Measurements from ENCODE around the gene NFIA. TPM values are rescaled to one million over a fixed set of nuclear protein-coding genes. Genes with fewer than 3 reads are reported as not detected.
A peak's percentile ranks its signal among the peaks of the same experiment; 100 is the strongest.

NFIA gene
- total RNA-seq, 1 experiment from 2014 or later: 12.3 TPM

DNA sequence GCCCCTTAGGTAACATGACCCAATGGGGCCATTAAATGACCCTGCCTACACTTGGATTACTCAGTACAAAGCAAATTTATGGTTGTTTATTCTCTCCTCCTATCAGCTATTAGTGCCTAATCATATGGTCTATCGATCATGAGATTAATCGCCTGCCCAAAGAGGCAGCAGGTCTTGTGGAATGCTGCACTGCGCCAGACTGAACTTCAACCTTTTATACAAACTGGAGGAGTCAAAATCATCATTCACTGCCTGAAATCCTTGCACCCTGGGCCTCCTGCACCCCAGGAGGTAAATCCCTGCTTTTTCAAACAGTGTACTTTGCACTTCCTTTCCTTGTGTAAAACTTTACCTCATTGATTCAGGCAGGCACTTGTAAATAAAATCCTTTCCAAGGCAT, 69.7 kb downstream of the NFIA start:
- DNase-seq (ENCODE audit: low spot score): no peak

GRCh38 chr1:61152469-61153105, 70.2 kb downstream of the NFIA start:
- no peak for DNase-seq (ENCODE audit: low spot score)

- no peak for DNase-seq (ENCODE audit: low spot score)
Observed at GRCh38 chr1:61156576-61157467, 74.5 kb downstream of the NFIA start.

GRCh38 chr1:61157468-61157987, 75.2 kb downstream of the NFIA start:
- DNase-seq (ENCODE audit: low spot score): peak; percentile 36

DNA sequence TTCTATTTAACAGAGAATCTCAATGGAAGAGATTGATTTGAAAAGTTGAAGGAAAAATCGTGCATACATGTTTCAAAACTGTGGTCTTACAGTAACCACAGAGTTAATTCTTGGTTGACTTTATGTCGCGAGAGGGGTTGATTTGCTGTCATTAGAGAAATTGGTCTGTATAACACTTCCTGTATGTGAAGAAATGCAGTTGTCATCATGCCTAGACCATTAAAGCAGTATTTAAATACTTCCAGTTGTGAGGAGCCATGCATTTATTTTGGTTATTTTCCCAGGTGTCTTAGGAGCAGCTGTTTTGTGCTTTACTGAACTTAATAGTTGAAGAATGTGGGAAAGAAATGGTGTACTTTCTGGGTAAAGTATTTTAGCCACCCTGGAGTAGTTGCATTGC, 76.2 kb downstream of the NFIA start:
- DNase-seq (ENCODE audit: low spot score): no peak

DNA sequence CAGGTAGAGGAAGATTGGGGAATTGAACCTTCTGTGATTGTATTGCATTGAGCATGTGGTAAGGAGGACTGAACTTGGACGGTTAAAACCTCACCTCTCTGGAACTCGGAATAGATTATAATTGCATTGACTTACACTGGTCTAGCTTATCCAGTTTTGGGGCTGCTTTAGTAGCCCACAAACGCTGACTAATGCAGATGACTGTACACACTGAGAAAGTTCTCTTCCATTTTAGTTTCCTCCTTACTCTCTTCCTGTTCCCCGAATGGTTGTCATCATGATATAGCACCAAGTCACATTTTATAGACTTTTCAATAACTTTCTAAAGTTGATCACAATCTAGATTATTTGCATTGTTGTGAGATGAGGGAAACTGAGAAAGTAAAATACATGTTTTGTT, 78.2 kb downstream of the NFIA start:
- no peak for DNase-seq (ENCODE audit: low spot score)

GRCh38 chr1:61162520-61163258, 80.3 kb downstream of the NFIA start:
- no peak for DNase-seq (ENCODE audit: low spot score)

DNA sequence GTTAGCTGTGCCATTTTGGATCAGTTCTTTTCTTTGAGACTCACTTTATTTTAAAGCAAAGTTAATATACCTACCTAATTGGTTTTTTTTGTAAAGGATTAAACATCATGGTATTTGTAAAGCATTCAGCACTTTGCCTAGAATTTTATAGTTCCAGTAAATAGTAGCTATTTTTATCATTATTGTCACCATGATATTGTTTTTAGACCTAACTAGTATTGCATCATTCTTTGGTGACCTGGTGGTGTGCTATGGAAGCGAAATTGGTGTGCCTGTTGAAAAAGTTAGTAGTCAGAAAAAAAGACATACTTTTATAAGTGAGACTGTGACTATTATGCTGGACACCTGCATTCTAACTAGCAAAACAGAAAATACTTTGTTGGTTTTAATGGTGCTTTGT, 81.0 kb downstream of the NFIA start:
- no peak for DNase-seq (ENCODE audit: low spot score)

- DNase-seq (ENCODE audit: low spot score): no peak
Observed at GRCh38 chr1:61165402-61165801, 83.0 kb downstream of the NFIA start.

GRCh38 chr1:61167309-61167708, 84.9 kb downstream of the NFIA start:
- DNase-seq (ENCODE audit: low spot score): no peak

DNA sequence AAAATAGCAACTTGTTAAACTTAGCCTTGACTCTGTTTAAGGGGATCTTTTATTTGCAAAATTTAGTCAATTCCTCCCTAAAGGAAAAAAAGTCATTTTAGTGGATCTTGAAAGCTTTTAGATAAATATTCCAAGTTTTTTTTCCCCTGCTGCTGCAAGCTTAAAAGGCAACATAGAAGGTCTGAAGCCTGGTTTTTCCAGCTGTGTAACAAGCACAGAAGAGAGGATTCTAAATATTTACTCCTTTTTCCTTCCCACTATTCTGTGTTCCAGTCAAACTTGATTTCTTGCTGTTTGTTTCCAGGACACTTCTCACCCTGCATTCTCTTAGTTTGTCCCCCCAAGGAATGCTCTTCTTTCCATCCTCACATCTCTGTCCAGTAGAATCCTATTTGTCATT, 86.7 kb downstream of the NFIA start:
- DNase-seq (ENCODE audit: low spot score): no peak

- DNase-seq (ENCODE audit: low spot score): no peak
Observed at GRCh38 chr1:61169634-61170033, 87.3 kb downstream of the NFIA start.

DNA sequence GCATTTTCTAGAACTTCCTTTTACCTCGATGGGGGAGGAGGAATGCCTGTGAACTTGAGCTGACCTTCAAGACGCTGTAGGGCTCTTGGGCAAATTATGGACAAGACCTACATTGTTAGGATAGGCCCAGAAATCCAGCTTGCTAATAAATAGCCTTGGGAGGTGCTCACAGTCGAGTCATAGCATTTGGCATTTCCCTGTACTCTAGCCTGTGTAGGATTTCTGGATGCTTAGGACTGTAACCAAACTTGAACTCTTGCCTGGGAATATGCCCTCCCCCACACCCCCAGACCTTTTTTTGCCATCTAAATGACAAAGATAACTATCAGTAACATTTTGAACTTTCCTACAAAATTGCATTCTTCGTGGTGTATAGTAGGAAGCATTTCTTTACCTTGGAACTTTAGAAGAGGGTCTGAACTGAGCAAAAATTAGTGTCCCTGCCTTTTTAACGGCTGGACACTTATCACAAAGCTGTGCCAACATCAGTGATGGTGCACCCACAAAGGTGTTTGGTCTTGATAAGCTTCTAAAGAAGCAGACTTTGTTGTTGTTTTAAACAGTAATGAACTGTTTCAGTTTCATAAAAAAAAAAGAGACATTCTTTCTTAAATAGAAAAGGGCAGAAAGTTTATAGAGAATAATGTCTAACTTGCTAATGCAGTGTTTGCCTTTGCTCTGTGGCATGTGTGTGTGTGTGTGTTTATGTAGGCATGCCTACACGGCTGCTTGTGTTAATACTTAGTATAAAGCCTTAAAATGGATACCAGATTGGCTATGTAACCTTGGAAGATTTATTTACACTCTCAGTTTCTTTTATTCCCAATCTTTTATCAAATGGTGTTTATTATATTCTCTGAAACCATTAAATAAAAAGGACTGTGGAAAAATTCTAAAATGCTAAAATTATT, 88.2 kb downstream of the NFIA start:
- no peak for DNase-seq (ENCODE audit: low spot score)

DNA sequence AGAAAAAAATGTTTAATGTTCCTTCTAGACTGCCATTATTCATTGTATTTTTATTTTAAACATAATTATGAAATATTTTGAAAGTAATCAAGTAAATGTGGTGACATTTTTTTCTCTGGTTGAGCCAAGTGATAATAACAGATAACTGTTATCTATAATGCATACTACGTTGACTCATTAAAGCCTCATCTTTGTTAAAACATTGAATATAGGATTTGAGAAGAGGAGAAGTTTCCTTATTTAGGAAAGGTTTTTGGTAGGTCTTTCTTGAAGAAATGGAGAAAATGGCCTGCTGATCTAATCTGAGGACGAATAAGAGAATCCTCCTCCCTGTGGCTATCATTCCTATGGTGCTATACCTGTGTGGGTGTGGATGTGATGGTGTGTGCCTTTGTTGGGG, 89.0 kb downstream of the NFIA start:
- no peak for DNase-seq (ENCODE audit: low spot score)

DNA sequence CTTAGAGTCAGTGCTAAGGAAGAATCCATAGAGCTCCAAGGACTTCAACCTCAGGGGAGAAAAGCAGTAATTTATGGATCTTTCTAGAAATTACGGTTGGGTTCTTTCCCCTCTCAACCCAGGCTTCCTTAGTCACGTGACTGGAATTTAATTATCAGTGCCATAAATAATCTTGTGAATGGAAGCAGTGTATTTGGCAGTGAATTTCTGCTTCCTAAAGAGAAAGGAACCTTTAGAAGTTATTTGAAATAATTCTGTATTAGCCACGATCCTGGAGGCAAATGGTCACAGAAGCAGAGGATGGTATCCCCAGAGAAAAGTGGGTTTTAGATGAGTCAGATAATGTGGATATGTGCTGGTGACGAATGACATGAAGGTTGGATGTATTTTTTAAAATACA, 89.6 kb downstream of the NFIA start:
- no peak for DNase-seq (ENCODE audit: low spot score)

DNA sequence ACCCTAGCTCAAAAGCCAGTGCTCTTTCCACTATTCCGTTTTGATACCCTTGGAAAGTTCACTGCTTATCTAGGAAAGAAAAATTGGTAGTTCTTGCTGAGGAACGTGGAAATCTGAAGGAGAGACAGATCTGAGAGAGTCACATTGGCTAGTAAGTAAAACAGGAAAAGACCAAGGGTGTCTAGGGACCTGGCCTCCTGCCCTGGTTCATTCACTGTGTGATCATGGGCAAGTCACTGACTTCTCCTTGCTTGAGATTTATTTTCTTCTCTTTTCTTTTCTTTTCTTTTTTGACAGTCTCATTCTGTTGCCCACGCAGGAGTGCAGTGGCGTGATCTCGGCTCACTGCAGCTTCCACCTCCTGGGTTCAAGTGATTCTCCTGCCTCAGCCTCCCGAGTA, 90.8 kb downstream of the NFIA start:
- DNase-seq (ENCODE audit: low spot score): no peak

GRCh38 chr1:61174060-61174795, 91.9 kb downstream of the NFIA start:
- DNase-seq (ENCODE audit: low spot score): no peak

DNA sequence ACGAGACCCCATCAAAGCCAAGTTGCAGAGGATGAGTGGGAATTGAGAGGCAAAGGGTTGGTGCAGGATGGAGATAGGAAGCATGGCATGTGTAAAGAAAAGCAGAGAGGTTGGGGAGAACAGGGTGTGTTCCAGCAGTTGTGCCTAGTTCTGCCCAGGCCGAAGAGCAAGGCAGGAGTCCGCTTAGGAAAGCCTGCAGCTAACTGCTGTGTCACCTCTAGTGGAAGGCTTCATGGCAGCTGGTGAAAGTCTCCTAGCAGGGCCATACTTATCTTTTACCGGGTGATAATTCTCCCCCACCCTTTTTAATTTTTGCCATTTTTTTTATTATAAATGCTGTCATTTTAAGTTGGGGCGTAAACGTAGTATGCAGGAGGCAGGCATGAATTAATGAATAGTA, 93.6 kb downstream of the NFIA start:
- no peak for DNase-seq (ENCODE audit: low spot score)

GRCh38 chr1:61181067-61182038, 99.0 kb downstream of the NFIA start:
- DNase-seq (ENCODE audit: low spot score): no peak
